HG03095 (cell line): ENCODE measurements around the gene TICAM2.
"Not testable (repeated sequence)": the region's sequence is repeated elsewhere in the genome, so short reads cannot be mapped to it uniquely, and the experiment has no call there.

Experiments used
- ATAC-seq: cut with Tn5 transposase; IDR thresholded peaks from one replicate; pipeline ENCODE4 v1.9.1; 2021; ENCODE audit warnings: moderate library complexity; ENCODE audit not compliant: unreplicated experiment

Gene TICAM2, protein sequence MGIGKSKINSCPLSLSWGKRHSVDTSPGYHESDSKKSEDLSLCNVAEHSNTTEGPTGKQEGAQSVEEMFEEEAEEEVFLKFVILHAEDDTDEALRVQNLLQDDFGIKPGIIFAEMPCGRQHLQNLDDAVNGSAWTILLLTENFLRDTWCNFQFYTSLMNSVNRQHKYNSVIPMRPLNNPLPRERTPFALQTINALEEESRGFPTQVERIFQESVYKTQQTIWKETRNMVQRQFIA

DNA sequence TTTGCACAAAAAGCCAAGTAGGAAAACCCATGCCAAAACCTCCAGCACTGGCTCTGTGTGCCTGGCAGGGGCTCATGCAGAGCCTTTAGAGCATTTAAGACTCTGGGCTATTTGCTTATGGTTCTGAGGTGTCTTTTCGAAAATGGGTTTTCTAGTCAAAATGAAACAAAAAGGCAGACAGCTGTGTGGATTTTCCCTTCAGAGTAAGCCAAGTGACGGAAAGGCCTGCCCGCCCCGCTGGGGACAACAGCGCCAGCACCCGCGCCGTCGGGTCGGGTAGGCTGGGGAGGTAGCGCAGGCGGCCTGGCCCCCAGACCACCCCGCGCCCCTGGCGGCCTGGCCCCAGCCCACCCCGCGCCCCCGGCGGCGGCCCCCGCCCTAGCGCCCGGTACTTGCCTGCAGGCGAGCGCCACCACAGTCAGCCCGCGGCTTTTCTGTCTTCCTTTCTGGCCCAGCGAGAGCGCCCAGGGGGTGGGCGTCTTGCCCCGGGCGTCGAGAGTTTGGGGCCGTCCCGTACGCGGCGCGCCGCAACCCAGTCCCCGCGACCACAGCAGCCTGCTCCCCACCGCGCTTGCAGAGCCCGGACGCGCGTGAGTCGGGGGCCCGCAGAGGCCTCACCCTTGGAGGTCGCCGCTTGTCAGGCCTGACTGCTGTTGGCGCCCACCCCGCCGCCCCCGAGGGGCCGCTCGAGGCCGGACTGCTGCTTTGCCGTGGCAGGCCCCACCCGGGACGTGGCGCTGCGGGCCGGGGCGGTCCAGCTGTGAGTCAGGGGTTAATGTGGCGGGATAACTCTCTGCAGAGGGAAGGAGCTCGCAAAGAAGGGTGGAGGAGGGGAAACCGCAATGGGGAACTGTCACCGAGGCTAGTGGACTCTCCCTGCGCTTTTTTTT, at the start of gene TICAM2:
Gene TICAM2 (minus strand): TSS at position 779 of the 890 bp plus-strand sequence. CDS start 21,223 bp downstream, outside the sequence.
- peak; percentile 79 for ATAC-seq

DNA sequence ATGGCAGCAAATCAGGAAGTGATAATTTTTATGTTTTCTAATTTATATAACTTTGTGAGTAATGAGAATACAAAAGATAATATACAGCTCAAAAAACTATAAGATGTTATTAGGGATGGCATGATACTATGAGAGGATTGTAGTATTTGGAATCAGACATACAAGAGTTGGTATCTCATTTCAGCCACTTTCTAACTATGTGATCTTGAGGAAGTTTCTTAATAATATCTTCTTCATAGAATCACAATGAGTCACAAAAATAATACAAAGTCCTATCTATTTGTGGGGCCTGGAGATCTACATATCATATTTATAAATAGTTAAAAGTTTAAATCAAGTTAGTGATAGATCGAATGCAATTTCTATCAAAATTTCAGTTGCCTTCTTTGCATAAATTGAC, 47.3 kb upstream of the TICAM2 start:
- ATAC-seq = no peak

DNA sequence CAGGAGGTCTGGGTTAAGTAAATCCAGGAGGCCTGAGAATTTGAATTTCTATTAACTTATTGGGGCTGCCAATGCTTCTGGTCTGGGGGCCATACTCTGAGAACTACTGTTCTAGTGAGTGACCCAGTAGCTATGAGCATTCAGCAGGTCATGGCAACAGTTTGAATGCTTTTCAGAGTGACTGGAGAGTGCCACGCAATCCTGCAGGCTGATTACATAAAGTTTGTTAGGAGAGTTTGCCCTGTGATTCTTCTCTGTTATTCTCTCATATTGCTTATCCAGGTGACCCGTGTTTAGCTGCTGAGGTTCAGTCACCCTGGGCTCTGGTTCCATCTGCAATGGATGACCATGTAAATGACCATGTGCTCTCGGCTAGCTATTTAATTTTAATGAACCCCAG, 45.8 kb upstream of the TICAM2 start:
- no peak for ATAC-seq

DNA sequence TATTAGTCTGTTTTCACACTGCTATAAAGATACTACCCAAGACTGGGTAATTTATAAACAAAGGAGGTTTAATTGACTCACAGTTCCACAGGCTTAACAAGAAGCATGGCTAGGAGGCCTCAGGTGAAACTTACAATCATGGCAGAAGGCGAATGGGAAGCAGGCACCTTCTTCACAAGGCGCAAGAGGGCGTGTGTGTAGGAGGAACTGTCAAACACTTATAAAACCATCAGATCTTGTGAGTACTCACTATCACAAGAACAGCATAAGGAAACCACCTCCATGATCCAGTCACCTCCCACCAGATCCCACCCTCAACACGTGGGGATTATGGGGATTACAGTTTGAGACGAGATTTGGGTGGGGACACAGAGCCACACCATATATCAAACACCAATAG, 43.1 kb upstream of the TICAM2 start:
- not testable (repeated sequence) for ATAC-seq

DNA sequence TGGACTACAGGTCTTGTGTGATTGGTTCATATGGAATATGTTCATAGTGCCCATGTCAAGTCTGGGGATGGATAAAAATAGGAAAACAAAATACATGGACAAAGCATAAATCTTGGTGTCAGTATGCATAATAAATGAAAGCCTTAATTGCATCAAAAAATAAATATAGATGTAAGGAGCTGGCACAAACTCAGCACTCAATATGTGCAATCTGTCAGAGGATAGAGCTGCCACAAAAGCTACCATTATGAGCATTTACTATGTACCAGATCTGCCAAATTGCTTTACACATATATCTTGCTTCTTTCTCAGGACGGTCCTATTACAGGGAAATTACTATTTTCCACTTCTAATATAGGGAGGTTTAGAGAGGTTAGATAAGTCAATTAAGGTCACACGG, 41.8 kb upstream of the TICAM2 start:
- no peak for ATAC-seq

DNA sequence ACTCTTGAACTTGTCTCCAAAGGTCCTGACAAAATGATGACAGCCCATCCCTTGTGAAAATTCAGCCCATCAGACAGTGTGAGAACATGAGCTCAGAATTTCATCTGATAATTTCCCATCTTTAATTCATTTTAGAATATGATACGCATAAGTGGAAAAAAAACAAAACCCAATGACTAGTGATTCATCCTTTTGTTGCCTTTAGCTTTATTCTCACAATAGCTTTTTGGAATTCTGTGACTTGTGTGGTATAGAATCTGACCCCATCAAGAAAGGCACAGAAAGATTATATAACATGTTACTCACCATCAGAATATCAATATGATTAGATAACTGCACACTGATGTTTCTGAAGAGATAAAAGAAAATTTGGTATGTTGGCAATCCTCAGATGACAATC, 39.7 kb upstream of the TICAM2 start:
- no peak for ATAC-seq

DNA sequence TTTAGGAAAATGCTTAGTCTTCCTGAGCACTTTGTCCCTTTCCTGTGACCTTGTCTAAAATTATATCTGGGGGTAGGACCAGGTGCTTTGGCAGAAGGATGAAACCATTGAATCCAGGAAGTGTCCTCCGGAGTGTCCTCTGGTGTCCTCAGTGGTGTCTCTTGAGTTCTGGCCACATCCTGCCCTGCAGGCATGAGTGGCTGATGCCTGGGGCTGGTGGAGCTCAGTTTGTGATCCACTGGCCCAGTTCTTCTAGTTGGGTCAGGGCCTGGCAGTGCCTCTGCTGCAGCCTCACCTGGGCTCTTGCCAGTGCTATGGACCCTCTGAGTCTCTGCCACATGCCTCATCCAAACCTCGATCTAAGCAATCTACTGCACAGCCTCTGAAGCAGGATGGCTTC, 38.0 kb upstream of the TICAM2 start:
- no peak for ATAC-seq

DNA sequence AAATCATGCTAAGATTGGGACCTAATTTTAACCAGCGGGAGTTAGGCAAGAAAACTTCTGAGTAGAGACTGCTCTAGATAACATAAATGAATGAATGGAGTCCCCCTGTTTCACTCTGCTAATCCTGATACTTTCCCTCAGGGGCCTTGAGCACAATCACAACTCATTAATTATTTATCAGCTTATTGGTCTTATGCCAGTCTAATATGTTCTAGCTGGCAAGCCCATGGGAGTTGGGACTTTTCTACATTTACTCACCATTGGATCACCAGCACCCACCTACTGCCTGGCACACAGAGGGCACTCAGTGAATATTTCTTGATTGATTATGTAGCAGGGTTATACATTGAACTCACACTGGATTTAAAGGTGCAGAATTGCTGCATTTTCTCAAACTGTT, 37.1 kb upstream of the TICAM2 start:
- no peak for ATAC-seq

DNA sequence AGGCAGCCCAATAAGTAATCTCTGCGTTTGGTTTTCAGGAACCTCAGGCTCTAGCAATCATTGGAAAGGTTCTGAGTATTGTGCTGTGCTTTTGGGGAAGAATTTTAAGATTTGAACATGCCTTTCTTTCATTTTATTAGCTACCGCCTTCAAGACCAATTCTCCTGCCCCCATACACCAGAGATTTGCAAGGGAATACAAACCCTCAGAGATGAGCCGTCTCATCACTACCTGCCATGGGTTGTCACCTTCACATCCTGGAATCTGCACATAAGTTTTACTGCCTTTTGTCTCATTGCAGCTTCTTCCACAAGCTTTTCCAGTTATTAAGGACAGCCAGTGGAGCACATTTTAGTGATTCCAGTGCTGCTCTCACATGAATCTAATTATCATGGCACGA, 35.2 kb upstream of the TICAM2 start:
- ATAC-seq = no peak

DNA sequence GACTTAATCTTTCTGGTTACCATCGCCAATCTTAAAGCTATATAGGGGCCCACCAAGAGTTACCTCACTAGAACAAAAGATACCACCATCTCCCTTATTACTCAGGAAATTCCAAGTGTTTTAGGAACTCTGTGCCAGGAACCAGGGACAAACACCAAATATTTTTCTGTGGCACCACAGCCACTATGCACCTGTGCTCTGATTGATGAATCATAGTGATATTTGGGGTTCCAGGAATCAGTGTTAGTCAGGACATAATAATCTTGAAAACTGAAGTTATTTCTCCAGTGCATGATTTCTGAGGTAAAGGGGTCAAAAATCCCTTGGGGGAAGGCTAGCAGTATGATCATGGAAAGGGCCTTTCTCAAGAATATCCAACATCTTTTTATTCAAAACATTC, 33.7 kb upstream of the TICAM2 start:
- ATAC-seq = no peak

DNA sequence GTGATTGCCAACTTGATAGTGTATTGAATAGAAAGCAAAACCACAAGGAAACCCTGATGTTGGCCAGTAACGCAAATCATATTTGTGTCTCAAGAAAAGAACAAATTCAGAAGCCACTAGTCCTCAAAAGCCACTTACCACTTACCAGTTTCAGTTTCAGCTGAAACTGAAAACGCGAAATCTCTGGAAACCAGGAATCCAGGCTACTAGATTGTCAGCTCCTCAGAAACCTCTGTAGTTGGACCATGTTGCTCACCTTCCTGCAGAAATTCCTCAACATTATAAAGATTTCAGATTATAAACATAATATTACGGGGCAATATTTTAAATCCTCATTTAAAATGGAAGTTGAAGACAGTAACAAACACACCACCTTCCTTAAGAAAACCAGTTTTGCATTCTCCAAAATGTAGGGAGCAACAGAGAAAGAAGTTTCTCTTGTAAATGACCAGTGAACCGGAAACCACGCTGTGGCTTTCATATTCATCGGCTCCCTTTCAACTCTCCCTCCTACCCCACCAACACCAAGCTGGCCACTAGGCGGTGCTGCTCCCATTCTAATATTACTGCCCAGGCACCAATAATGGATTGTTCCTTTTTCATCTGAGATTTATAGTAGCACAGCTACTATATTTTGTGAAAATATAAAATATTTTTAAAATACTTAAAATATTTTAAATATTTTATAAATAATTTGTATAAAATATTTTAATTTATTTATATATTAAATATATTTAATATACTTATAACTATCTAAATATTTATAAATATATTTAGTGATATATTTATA, 32.3 kb upstream of the TICAM2 start:
- peak; percentile 57 for ATAC-seq

DNA sequence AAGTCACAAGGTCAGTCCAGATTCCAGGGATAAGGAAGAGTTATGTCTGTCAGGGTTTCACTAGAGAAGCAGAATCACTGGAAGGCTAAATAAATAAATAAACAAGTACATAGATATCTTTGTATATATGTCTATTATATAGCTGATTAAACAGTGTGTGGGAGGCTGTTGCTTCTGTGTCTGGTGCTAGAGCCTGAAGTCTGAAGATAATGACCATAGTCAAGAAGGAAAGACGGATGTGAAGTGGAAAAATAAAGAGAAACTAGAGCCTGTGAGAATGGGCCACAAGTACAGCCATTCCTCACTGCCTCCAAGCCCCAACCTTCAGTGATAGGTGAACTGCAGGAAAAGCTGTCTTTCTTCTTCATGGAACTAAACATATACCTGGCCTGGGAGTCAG, 27.6 kb upstream of the TICAM2 start:
- ATAC-seq = no peak

DNA sequence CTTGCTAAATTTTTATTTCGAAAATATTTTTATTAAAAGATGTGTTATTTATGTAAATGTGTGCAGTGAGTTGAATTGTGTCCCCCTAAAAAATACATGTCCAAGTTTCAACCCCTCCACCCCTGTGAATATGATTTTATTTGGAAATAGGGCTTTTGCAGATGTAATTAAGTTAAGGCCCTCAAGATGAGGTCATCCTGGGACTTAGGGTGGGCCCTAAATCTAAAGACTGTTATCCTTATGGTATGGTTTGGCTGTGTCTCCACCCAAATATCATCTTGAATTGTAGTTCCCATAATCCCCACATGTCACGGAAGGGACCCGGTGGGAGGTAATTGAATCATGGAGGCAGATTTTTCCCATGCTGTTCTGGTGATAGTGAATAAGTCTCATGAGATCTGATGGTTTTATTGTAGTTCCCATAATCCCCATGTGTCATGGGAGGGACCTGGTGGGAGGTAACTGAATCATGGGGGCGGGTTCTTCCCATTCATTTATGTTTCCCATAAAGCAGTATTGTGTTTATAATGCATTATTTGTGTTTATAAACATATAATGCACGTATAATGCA, 25.1 kb upstream of the TICAM2 start:
- ATAC-seq = no peak

DNA sequence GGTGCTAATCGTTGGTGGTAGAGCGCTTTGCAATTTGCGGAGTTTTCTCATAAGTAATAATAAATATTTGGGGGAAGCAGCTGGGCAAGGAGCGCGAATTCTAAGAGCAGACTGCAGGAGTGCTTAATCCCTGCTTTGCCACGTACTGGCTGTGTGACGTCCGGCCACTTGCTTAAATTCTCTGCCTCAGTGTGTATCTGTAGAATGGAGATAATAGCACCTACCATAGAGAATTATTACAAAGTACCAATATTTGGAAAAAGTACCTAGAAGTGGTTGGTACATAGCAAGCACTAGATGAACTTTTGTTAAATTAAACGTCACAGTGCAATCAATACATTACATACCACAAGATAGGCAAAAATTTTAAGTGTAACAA, 24.2 kb upstream of the TICAM2 start:
- peak; percentile 28 for ATAC-seq

DNA sequence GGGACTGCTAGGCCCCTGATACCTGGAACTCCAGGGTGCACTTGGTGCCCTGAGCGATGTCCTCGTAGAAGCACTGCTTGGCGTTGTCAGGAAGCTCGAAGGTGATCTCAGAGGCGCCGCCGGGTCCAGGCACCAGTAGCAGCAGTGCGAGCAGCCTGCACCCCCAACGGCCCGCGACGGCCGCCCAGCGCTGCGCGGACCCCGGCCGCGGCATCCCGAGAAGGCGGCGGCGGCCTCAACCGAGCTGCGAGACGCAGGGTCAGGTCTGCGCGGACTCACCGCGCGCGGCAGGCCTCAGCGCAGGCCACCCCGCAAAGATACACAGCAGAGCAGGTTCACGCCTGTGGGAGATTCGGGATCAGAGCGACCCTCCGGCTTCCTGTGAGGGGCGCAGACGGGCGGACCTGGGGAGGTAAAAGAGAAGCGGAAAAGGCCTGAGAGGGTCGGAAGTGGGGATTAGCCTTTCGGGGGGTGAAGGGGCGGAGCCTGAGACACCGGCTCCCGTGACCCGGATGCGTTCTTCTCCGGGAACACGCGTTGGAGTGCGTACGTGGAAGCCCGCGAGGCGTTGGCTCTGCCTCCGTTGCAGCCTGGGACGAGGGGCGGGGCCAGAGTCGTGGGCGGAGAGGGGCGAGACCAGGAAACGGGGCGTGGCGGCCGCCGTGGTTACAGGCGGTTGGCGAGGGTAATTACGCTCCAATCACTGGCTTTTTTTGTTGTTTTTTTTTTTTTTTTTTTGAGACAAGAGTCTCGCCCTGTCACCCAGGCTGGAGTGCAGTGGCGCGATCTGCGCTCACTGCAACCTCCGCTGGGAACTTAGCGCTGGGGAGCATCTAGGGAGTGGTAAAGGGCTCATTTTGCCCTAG, 23.5 kb upstream of the TICAM2 start, which contains the start of gene TMED7:
Gene TMED7 (minus strand): TSS at position 458 of the 866 bp plus-strand sequence. CDS start 244 bp downstream, at position 214.
- peak; percentile 89 for ATAC-seq

DNA sequence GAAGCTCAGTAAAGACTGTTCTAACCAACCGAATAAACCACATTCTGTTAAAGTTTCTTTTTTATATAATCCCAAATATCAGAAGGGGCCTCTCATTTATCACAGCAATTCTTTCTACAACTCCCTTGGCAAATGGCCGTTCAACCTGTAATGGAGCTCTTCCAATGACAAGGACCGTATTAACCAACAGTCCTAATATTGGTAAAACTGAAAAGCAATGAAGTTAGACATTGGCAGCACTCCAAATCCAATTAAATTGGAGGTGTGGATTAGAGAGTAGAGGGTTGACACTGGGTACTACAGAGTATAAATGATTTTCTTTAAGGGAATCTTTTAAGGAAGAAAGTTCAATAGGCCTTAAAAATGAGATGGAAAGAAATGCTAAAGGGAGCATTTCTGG, 22.7 kb upstream of the TICAM2 start:
- no peak for ATAC-seq

DNA sequence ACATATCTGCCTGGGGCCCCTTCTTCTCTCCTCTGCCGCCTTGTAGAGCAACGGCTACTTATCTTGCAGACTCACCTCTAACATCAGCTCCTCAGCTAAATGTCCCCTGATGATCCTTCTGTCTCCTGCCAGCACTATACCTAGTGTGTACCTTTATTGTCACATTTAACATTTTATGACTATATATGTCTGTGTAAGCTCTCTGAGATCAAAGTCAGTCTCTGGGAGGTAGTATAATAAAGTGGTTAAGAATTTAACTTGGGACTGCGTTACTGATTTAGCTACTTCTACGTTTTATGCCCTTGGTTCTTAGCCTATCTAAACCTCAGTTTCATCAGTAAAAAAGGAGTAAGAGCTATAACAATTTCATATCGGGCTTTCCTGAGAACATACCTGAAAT, 21.4 kb upstream of the TICAM2 start:
- no peak for ATAC-seq

DNA sequence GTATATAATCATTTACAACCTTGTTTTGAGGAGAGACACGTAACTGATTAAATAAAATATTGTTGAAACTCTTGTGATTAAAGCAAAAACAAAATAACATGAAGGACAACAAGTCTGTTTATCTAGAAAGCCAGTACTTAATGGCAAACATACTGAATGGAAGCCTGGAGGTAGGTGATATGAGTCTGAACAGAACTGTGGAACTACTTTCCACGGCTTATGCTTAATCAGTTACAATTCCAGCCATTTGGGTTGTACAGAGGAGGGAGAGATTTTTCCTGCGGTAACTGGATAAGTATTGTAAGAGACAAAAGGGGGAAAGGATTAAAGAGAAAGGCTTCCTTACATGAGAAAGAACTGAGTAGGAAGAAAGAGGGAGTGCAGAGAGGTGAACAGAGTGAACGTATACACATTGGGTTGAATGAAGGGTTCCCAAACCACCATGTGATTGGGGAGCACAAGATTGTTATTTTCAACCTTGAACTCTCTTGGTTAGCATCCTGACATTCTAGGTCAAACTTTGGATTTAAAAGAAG, 19.2 kb upstream of the TICAM2 start:
- no peak for ATAC-seq

DNA sequence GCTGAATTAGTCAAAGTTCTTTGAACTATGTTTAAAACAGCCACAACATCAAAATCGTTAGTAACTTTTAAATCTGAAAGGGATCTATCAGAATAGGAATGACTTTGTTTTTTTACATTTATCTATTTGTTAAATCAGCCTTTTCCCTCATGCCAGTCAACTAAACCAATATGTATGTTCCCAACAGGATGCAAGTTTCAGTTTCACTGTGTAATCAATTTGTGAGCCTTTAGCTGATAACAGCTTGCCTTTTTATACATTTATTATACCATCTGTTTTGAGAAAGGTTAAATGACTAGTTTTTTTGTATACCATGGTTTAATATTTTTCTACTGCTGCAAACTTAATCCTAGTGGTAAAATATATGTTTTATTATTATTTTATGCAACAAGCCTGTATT, 14.6 kb upstream of the TICAM2 start:
- no peak for ATAC-seq

DNA sequence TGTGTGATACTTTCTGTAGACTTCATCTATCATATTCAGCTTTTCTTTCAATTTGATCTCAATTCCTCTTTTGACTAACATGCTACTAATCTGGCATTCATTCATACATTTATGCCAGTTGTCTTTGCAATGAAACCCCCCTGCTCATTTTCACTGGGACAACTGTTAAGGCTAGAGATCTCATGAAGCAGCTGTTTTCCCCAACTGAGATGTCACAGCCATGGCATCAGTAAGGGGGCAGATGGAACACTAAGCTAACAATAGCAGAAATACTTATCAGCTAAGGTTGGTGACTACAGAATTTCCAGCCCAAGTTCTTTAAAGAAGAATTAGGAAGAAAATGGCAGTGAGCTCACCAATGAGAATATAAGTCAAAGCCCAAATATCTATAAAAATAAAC, 14.2 kb upstream of the TICAM2 start:
- ATAC-seq = no peak
